GM21447 (cell line): ENCODE data around the gene RBBP6.
A peak's percentile ranks its signal among the peaks of the same experiment; 100 is the strongest.
"Not testable (repeated sequence)": the region's sequence is repeated elsewhere in the genome, so short reads cannot be mapped to it uniquely, and the experiment has no call there.

ENCODE experiments used
- ATAC-seq: cut with Tn5 transposase; IDR thresholded peaks from one replicate; pipeline ENCODE4 v1.9.1; 2021; ENCODE audit not compliant: unreplicated experiment

Gene RBBP6, protein sequence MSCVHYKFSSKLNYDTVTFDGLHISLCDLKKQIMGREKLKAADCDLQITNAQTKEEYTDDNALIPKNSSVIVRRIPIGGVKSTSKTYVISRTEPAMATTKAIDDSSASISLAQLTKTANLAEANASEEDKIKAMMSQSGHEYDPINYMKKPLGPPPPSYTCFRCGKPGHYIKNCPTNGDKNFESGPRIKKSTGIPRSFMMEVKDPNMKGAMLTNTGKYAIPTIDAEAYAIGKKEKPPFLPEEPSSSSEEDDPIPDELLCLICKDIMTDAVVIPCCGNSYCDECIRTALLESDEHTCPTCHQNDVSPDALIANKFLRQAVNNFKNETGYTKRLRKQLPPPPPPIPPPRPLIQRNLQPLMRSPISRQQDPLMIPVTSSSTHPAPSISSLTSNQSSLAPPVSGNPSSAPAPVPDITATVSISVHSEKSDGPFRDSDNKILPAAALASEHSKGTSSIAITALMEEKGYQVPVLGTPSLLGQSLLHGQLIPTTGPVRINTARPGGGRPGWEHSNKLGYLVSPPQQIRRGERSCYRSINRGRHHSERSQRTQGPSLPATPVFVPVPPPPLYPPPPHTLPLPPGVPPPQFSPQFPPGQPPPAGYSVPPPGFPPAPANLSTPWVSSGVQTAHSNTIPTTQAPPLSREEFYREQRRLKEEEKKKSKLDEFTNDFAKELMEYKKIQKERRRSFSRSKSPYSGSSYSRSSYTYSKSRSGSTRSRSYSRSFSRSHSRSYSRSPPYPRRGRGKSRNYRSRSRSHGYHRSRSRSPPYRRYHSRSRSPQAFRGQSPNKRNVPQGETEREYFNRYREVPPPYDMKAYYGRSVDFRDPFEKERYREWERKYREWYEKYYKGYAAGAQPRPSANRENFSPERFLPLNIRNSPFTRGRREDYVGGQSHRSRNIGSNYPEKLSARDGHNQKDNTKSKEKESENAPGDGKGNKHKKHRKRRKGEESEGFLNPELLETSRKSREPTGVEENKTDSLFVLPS (N-terminal part only)

DNA sequence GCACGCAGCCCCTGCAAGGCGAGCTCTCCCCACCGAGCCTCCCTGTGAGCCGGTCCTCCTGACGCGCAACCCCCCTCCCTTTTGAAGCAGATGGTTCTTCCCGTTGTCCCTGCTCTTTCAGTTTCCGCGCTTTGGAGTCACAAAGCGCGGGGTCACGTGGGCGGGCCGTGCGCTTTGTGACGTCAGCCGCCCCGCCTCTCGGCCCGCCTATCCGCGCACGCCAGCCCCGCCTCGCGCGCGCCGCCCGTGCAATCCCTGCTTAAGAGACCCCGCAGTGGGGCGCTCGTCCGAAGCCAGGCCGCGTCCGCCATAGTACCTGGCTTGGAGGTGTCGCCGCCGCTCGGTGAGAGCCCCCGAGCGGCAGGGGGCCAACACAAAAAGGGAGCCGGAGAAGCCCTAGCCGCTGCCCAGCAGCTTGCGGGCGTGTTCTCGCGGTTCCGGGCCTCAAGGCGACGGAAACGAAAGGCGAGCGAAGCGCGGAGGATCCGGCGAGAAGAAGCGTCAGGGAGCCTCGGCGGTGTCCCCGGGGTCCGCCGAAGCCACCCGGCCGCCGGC is at the start of gene RBBP6:
RBBP6 (plus strand) TSS at position 272 of the 555 bp plus-strand sequence. CDS start 1,061 bp downstream, outside the sequence.
- ATAC-seq = peak; percentile 82

DNA sequence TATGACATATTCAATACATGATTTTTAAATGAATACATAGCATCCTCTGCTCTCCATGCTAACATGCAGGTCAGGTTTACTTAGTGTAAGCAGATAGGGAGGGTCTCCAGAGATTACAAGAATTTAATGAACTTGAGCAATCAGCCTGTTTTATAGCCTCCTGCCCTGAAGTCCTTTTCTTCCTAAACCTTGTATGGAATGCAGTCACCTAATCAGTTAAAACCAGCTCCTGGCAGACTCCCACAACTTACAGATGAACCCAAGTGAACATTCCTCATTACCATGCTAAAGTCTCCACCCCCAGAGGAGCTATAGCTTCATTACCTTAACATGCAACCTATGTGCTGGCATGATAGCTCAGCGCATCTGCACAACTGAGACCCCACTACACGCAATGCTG is 48.5 kb upstream of the RBBP6 start:
- no peak for ATAC-seq

DNA sequence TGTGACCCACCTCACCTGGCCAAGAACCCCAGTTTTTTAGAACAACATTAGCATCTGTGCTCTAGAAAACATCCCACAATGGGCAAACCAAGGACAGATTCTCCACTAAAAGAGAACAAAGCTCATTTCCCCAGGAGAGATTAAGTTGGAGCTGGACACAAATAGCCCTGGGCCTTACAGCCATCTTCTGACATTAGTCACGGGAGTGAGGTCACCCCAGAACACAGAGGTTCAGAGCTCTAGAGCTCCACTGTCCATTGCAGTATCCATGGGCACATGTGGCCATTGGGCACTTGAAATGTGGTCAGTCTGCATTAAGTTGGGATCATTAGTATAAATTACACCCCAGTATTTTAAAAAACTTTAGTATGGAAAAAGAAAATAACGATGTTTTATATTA is 47.6 kb upstream of the RBBP6 start:
- no peak for ATAC-seq

DNA sequence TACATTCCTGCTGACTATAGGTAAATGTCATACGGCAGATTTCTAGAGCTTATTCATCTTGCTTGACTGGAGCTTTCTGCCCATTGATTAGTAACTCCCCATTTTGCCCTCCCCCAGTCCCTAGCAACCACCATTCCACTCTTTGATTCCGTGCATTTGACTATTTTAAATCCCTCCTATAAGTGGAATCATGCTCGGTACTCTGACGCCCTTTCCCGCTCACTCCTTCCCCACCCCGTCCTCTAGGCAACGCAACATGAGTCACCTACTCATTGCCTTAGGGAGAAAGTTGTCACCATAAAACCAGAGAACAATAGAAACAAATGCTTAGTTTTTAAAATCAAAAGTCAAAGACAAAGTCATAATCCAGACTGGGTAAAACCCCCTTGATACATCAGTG is 45.5 kb upstream of the RBBP6 start:
- no peak for ATAC-seq

DNA sequence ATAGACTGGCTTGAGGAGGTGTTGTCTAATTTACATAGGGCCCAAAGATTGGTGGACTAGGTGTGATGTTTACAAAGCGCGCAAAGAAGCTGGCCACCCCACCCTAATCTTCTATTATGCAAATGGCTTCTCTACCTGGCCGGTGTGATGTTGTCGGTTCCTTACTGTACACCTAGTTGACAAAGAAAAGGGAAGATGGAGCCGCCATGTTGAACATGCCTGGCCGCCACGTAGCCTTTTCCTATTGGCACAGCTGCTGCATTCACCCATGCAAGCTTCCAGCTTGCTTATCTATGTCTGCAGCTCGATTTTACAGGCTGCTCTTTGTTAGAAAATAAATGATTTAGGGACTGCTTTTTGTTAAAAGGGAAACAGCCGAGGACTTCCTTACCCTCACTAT is 44.2 kb upstream of the RBBP6 start:
- not testable (repeated sequence) for ATAC-seq

DNA sequence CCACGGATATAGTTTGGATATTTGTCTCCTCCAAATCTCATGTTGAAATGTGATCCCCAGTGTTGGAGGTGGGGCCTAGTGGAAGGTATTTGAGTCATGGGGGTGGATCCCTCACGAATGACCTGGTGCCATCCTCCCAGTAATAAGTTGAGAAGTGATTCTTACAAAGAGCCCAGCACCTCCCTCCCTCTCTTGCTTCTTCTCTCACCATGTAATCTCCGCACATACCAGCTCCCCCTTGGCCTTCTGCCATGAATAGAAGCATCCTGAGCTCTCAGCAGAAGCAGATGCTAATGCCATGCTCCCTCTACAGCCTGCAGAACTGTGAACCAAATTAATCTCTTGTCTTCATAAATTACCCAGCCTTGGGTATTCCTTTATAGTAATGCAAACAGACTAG is 41.9 kb upstream of the RBBP6 start:
- no peak for ATAC-seq

DNA sequence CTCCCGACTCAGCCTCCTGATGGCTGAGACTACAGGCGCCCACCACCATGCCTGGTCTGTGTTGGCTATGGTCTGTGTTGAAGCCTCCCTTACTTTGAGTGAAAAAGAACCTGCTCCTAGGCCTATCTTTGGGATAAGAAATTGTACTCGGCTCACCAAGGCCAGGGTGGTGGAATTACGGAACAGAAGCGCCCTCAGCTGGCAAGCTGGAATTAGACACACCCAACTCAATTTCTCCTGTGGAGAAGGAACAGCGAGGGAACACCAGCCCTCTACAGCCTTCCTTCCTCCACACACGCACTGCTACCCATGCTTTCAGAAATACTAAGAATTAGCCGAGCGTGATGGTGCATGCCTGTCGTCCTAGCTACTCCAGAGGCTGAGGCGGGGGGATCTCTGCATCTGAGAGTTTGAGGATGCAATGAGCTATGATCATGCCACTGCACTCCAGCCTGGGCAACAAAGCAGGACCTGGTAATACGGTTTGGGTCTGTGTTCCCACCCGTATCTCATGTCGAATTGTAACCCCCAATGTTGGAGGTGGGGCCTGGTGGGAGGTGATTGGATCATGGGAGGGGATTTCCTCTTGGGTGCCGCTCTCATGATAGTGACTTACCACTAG is 40.1 kb upstream of the RBBP6 start:
- ATAC-seq = no peak

DNA sequence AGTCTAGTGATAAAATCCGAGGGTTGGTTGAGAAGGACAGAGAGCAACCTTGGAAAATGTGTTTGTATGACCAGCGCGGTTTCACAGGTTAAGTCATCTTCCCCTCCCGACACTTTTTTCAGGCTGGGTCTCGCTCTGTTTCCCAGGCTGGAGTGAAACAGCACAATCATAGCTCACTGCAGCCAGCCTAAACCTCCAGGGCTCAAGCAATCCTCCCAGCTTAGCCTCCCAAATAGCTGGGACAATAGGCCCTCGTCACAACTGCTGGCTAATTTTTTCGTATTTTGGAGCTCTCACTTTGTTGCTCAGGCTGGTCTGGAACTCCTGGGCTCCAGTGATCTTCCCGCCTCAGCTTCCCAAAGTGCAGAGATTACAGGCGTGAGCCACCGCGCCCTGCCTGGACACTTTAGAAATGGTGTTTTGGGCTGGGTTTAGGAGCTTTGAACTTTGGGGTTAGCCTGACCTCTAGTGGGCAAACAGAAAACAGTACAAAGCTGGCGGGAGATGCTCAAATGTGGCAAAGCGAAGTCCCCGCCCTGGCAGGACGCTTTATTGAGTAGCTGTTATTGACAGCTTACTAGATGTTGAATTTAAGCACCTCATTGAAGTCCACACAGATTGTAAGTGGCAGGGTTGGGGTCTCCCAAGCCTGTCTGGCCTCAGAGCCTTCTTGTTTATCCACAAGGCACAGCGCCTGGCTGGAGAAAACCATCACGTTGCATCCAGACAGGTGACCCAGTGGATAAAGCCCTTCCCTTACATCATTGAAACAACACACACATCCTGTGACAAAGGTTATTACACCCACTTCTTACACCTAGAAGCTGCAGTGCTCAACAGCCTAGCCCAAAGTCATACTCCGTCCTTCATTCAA is 34.7 kb upstream of the RBBP6 start:
- ATAC-seq = no peak

DNA sequence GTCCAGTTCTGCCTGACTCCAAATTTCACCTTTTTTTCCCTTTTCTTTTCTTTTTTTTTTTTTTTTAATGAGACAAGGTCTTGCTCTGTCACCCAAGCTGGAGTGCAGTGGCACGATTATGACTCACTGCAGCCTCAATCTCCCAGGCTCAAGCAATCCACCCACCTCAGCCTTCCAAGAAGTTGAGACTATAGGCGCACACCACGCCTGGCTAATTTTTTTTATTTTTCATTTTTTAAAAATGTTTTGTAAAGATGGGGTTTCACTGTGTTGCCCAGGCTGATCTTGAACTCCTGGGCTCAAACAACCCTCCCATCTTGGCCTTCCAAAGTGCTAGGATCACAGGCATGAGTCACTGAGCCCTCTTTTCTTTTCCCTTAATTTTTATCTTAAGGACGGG is 33.4 kb upstream of the RBBP6 start:
- ATAC-seq = no peak

DNA sequence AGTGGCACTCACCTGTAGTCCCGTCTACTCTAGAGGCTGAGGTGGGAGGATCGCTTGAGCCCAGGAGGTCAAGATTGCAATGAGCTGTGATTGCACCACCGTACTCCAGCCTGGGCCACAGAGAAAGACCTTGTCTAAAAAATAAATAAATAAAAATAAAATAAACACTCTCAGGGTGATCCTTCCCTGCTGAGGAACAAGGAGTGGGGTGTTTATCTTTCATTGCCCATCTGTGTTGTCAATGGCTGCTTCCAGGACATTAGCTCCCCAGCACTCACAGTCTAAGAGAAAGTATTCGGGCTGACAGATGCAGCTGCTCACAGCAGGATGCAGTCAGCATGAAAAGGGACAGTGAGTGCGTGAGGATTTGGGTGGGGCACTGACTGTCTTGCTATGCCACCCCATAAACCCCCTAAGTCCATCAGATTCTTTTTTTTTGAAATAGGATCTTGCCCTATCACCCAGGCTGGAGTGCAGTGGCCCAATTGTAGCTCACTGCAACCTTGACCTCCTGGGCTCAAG is 31.3 kb upstream of the RBBP6 start:
- ATAC-seq = no peak

DNA sequence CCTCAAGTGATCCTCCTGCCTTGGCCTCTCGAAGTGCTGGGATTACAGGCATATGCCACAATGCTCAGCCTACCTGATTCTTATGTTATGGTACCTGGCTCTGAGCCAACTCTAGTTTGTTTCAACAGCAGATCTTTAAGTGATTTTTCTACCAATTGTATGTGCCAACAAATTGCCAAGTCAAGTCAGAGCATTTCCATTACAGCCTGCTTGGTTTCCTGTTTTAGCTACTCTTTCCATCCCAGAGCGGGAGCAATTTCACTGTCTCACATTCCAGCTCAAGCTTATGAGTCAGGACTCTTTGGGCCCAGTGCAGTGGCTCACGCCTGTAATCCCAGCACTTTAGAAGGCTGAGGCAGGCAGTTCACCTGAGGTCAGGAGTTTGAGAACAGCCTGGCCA is 30.8 kb upstream of the RBBP6 start:
- ATAC-seq = no peak

DNA sequence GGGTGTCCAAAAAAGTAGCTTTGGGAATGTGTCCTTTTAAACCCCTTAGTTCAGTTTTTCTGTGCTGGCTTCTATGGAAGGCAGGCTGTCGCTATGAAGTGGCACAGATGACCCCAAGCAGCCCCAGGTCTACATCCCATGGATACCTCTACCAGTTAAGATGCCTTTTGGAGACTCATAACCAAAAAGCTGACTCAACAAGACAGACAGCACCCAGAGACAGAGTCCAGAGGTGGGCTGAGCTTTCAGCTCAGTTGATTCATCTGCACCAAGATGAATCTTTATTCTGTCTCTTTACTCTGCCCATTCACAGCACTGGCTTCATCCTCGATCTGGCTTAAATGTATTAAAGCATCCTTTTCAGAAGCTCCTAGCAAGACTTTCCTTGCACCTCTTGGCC is 29.8 kb upstream of the RBBP6 start:
- ATAC-seq = no peak

DNA sequence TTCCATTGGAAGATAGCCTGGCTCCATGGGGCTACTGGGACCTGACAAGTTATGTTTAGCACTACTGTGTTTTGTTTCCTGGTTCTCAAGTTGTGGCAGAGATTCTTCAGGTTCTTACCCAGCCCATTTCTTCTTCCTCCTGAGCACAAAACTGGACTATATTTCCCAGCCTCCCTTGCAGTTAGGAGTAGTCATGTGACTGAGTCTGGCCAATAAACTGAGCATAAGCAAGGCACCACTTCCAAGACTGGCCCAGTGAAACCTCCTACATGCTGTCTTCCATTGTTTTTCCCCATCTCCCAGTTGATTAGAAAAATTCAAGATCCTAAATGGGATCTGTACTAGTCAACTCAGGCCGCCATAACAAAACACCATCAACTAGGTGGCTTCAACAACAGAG is 28.2 kb upstream of the RBBP6 start:
- ATAC-seq = no peak

DNA sequence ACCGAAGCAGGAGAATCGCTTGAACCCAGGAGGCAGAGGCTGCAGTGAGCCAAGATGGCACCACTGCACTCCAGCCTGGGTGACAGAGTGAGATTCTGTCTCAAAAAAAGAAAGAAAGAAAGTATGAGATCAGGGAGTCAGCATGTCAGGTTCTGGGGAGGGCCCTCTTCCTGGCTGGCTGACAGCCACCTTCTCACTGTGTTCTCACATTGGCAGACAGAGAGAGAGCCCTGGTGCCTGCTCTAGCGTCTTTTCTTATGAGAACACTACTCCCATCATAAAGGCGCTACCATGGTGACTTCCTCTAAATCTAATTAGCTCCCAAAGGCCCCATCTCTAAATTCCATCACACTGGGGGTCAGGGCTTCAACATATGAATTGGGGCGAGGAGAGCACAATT is 27.6 kb upstream of the RBBP6 start:
- no peak for ATAC-seq

DNA sequence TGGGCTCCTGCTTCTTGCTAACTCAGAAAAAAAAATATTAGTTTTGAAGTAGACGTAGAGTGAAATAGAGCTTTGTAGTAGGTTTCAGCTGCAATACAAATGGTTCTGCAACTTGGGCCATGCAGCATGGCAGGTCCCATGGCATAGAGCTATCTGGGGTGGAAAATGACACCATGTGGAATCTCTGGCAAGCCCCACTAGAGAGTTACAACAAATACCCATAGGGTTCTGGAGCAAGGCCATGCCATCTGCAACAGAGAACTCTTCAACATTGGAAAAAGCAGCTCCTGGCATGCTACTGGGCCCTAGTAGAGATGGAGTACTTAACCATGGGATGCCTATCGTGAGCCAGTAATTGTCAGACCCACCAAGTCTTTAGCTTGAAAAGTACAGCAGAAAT is 25.3 kb upstream of the RBBP6 start:
- ATAC-seq = no peak

DNA sequence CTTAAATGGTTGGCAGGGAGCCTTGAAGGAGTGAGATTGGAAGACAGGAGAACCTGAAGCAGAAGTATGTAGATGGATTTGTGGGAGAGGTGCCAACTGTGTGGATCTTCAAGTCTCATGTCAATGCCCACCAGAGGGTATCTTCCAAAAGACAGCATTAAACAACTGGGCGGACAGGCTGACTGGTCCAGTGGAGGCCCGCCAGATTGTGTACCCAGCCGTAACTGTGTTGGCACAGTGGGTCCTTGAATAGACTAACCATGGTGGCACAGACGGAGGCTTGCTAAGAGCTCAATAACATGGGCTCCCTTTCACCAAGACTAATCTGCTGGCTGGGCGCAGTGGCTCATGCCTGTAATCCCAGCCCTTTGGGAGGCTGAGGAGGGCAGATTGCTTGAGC is 24.2 kb upstream of the RBBP6 start:
- ATAC-seq = no peak

DNA sequence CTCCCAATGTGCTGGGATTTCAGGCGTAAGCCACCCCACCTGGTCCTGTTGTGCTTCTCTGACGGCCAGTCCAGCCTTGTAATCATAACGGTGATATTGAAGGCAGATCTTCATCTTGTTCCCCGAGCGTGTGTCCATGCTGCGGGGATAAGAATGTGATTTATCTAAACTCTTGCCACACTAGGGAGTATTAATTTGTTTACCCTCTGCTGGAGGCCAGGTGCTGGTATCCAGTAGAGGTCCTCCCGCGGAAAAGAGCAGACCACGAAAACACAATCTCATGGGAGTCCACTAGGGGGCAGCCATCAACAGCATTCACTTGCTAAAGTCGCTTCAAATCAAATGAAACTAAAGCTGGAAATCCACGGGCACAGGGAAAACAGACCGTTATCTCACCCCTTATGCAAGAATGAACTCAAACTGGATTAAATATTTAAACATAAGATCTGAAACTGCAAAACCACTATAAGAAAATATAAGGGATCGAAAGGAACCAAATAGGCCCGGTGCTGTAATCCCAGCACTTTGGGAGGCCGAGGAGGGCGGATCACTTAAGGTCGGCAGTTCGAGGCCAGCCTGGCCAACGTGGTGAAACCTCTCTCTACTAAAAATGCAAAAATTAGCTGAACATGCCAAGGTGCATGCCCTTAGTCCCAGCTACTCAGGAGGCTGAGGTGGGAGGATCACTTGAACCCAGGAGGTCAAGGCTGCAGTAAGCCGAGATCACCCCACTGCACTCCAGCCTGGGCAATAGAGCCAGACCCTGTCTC is 22.3 kb upstream of the RBBP6 start:
- ATAC-seq = no peak

DNA sequence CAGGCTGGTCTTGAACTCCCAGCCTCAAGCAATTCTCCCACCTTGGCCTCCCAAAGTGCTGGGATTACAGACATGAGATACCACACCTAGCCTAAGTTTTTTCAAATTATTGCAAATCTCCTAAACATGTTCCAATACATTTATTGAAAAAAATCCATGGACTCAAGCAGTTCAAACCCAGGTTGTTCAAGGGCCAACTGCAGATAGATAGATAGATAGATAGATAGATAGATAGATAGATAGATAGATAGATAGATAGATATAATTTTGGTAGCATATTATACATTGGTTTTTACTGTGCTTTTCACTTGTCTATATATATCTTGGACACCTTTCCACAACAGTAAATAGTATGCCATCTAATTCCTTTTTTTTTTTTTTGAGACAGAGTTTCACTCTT is 20.9 kb upstream of the RBBP6 start:
- no peak for ATAC-seq

DNA sequence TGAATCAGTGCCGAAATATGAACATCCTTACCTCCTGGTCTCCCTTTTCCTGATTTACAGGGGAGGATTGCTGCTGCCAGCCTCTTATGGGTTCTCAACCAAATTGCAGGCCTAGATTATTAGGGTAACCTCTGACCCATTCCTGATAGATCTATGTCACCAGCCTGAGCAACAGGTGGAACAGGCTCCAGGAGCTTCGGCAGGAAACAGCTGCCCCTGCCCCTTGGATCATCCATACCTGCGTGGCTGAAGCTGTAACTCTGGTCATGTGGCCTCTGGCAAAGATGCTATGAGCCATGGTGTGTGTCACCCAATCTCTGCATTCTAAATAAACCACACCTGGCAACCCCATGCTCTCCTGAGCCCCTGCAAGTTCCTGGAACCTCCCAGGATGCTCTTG is 18.4 kb upstream of the RBBP6 start:
- no peak for ATAC-seq
